Endothelial cell of umbilical vein (primary cell): ENCODE data around the gene CTIF. TPM values are rescaled to one million over a fixed set of nuclear protein-coding genes. Genes with fewer than 3 reads are reported as not detected.

Source experiments
- BruUV-seq: library from RNA; stranded (reverse); fragments of 400-500 nt; replicated peaks from 2 replicates; lab custom pipeline; 2021; lab: Mats Ljungman, UMichigan
- CTCF ChIA-PET: fragments of 300-600, 350-600 bp; sonication (Branson Sonifier 250); formaldehyde crosslinking; loops from one replicate; lab custom pipeline; 2021; ENCODE audit warnings: antibody characterized with exemption, inconsistent platforms; lab: Charles Lee
- POLR2A ChIA-PET: fragments of 300-600, 350-600 bp; sonication (Branson Sonifier 250); formaldehyde crosslinking; loops from one replicate; lab custom pipeline; 2021; ENCODE audit warnings: antibody characterized with exemption, inconsistent platforms; lab: Charles Lee
- DNase-seq: peaks from one replicate; pipeline ENCODE4 v3.0.0-alpha.2; 2011; ENCODE audit warnings: low read depth, low spot score
- FAIRE-seq: peaks from 2 replicates; lab custom pipeline; 2011; peaks lifted over from hg19 to GRCh38; lab: Jason Lieb, UNC
- H2AFZ ChIP-seq: 2 replicates; pipeline ENCODE4 v1.6.0; 2012; ENCODE audit warnings: low read depth, low read length, control low read depth, inconsistent platforms
- H3K27ac ChIP-seq: 2 replicates; pipeline ENCODE4 v1.5.1; 2011; ENCODE audit warnings: low read depth, mild to moderate bottlenecking, control low read depth, low read length, moderate library complexity; ENCODE audit not compliant: insufficient read depth
- H3K27me3 ChIP-seq, 2 experiments: 2 replicates each; pipeline versions ENCODE4 v1.6.0 to v1.6.1; 2011; ENCODE audit warnings: low read length in 2 of 2, mixed read lengths in 1 of 2; ENCODE audit not compliant: control insufficient read depth in 2 of 2, insufficient read depth in 2 of 2
- H3K36me3 ChIP-seq, 2 experiments: 2 replicates in 1 of 2; 3 replicates in 1 of 2; pipeline ENCODE4 v1.5.1; 2011; ENCODE audit warnings: low read length in 2 of 2, mild to moderate bottlenecking in 1 of 2, moderate library complexity in 1 of 2; ENCODE audit not compliant: control insufficient read depth in 2 of 2, insufficient read depth in 2 of 2; ENCODE audit errors: extremely low read depth in 1 of 2
- H3K4me1 ChIP-seq: 3 replicates; pipeline ENCODE4 v1.5.1; 2011; ENCODE audit warnings: mild to moderate bottlenecking, low read length; ENCODE audit not compliant: control insufficient read depth, insufficient read depth; ENCODE audit errors: extremely low read depth
- H3K4me2 ChIP-seq: 2 replicates; pipeline ENCODE4 v1.6.1; 2011; ENCODE audit warnings: low read length, control low read depth, mixed read lengths; ENCODE audit not compliant: insufficient read depth
- H3K4me3 ChIP-seq, 3 experiments: fragments of 200-600 bp in 1 of 3; sonication (generic), shearing (Covaris generic) in 1 of 3; replicated peaks in 1 of 3; 2 replicates each; pipeline ENCODE4 v1.5.1; 2011 to 2016; ENCODE audit warnings: control low read depth in 3 of 3, low read length in 3 of 3, mild to moderate bottlenecking in 2 of 3, inconsistent platforms in 1 of 3, low read depth in 1 of 3, moderate library complexity in 1 of 3; ENCODE audit not compliant: insufficient read depth in 1 of 3
- H3K79me2 ChIP-seq: 2 replicates; pipeline ENCODE4 v1.6.0; 2012; ENCODE audit warnings: low read length, inconsistent platforms; ENCODE audit not compliant: control insufficient read depth, insufficient read depth
- H3K9ac ChIP-seq: replicated peaks from 2 replicates; pipeline ENCODE3; 2011; ENCODE audit warnings: low read length, control low read depth; ENCODE audit not compliant: insufficient read depth; ENCODE audit errors: extremely low read depth
- H3K9me1 ChIP-seq: replicated peaks from 3 replicates; pipeline ENCODE4 v1.6.0; 2011; ENCODE audit warnings: mild to moderate bottlenecking, low read length; ENCODE audit not compliant: control insufficient read depth, insufficient read depth; ENCODE audit errors: extremely low read depth
- H3K9me3 ChIP-seq: replicated peaks from 2 replicates; pipeline ENCODE4 v1.5.1; 2012; ENCODE audit warnings: low read length, inconsistent platforms; ENCODE audit not compliant: control insufficient read depth, insufficient read depth
- H4K20me1 ChIP-seq: replicated peaks from 2 replicates; pipeline ENCODE3; 2011; ENCODE audit warnings: mild to moderate bottlenecking, low read length; ENCODE audit not compliant: control insufficient read depth, insufficient read depth; ENCODE audit errors: extremely low read depth
- EZH2 ChIP-seq: IDR thresholded peaks from 2 replicates; pipeline ENCODE4 v1.6.1; 2012; ENCODE audit warnings: borderline replicate concordance, low read depth, mild to moderate bottlenecking, moderate library complexity, low read length, inconsistent platforms; ENCODE audit not compliant: severe bottlenecking
- FOS ChIP-seq: IDR thresholded peaks from 2 replicates; pipeline ENCODE4 v1.6.1; 2011; ENCODE audit warnings: mild to moderate bottlenecking, low read length, moderate library complexity, borderline replicate concordance; ENCODE audit not compliant: insufficient read depth
- GATA2 ChIP-seq: IDR thresholded peaks from 2 replicates; pipeline ENCODE4 v1.7.0; 2011; ENCODE audit warnings: low read depth, mild to moderate bottlenecking, moderate library complexity, mixed read lengths, low read length; ENCODE audit not compliant: insufficient read length, insufficient read depth
- JUN ChIP-seq: IDR thresholded peaks from 2 replicates; pipeline ENCODE4 v1.6.1; 2011; ENCODE audit warnings: borderline replicate concordance, low read depth; ENCODE audit not compliant: insufficient read length, insufficient read depth
- MAX ChIP-seq: IDR thresholded peaks from 2 replicates; pipeline ENCODE4 v1.6.1; 2011; ENCODE audit not compliant: insufficient read depth, insufficient read length
- MYC ChIP-seq: IDR thresholded peaks from one replicate; pipeline ENCODE4 v1.6.1; 2011; ENCODE audit warnings: mild to moderate bottlenecking, low read depth, low read length
- POLR2A ChIP-seq: IDR thresholded peaks from 2 replicates; pipeline ENCODE4 v1.6.1; 2012; ENCODE audit warnings: low read depth, mild to moderate bottlenecking, control low read depth, low read length
- POLR2AphosphoS5 ChIP-seq: IDR thresholded peaks from 2 replicates; pipeline ENCODE4 v1.6.1; 2012; ENCODE audit warnings: low read depth, mild to moderate bottlenecking, control low read depth, low read length, moderate library complexity; ENCODE audit not compliant: insufficient read depth
- dilution Hi-C: fragments of 300-500 bp; cut with MboI; formaldehyde crosslinking; loops from one replicate; pipeline ENCODE4 v1.15.0; 2019; ENCODE audit warnings: low sequenced_read_pairs; ENCODE audit not compliant: extremely low pct_ligation_motif_present
- intact Hi-C: fragments of 100-400 bp; cut with micrococcal nuclease; formaldehyde crosslinking; loops from one replicate; pipeline ENCODE4 v1.10.0; 2022
- polyA plus RNA-seq, 4 experiments: library from polyadenylated mRNA; depleted of rRNA in 3 of 4; stranded (reverse) in 3 of 4; unstranded in 1 of 4; fragments of >200 nt; gene quantifications; 2 replicates each; pipeline versions ENCODE4 v1.2.1 to v1.2.3, GENCODE V29; 2011 to 2012; ENCODE audit warnings: missing spikeins in 1 of 4
- total RNA-seq: library from RNA; stranded (reverse); gene quantifications from 2 replicates; pipeline ENCODE4 v1.2.3, GENCODE V29; 2021
- TF ChIP-seq, protein P1 (sequence below), 2 donors: IDR thresholded peaks; 1 replicate in 1 of 2; 2 replicates in 1 of 2; pipeline ENCODE4 v1.5.1; 2011; ENCODE audit warnings: low read length in 2 of 2, mild to moderate bottlenecking in 2 of 2, moderate library complexity in 2 of 2, control low read depth in 1 of 2, inconsistent platforms in 1 of 2, low read depth in 1 of 2; ENCODE audit not compliant: insufficient read depth in 1 of 2; ENCODE audit errors: extremely low read depth in 1 of 2

The CTIF gene
- total and polyA plus RNA-seq, 2 donors (not counting 3 experiments of a cell fraction or from before 2014, with no cell fraction given), result 20.9 to 57.7 TPM

DNA sequence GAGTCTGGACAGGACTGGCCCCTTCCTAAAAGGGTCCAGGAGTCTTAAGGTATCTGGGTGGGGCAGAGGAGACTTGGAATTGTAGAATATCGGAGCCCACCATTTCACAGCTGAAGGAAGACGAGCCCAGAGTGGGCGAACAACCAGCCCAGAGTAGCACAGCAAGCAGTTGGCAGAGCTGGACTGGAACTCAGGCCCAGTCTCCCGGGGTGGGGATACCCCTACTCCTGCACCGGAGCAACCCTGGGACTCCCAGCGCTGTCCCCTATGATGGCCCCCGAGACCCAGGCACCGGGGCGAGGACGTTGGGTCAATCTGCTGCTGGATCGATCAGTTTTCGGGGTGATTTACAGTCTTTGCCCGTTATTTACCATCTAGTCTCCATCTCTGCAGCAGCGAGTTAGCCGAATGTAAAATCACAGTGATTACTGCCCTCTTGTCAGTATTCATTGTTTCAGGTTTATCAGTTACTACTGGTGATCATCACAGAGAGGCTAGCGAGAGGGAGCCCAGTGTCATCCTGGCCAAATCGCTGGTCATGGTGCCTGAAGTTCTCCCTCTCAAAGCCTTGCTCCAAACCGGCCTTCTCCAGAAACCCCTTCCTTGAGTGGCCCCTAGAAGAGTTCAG is 336.6 kb downstream of the CTIF start:
- no peak overlapping the region for H2AFZ ChIP-seq
- intact Hi-C loops, result no loop called here
- H3K79me2 ChIP-seq, result no peaks in the 10 kb centered on the region
- no peak overlapping the region for H3K27ac ChIP-seq
- H3K36me3 ChIP-seq, result no peaks in the 10 kb centered on the region
- H3K9me1 ChIP-seq, result no peaks in the 10 kb centered on the region
- DNase-seq, result no peak
- no peak overlapping the region for H3K9ac ChIP-seq
- TF ChIP-seq EZH2, result no peak
- TF ChIP-seq MYC, result no peak
- TF ChIP-seq POLR2AphosphoS5, result no peak
- TF ChIP-seq FOS, result no peak
- no peak for TF ChIP-seq JUN
- no peak for TF ChIP-seq GATA2
- TF ChIP-seq, protein P1, sequence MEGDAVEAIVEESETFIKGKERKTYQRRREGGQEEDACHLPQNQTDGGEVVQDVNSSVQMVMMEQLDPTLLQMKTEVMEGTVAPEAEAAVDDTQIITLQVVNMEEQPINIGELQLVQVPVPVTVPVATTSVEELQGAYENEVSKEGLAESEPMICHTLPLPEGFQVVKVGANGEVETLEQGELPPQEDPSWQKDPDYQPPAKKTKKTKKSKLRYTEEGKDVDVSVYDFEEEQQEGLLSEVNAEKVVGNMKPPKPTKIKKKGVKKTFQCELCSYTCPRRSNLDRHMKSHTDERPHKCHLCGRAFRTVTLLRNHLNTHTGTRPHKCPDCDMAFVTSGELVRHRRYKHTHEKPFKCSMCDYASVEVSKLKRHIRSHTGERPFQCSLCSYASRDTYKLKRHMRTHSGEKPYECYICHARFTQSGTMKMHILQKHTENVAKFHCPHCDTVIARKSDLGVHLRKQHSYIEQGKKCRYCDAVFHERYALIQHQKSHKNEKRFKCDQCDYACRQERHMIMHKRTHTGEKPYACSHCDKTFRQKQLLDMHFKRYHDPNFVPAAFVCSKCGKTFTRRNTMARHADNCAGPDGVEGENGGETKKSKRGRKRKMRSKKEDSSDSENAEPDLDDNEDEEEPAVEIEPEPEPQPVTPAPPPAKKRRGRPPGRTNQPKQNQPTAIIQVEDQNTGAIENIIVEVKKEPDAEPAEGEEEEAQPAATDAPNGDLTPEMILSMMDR (IDR thresholded peaks at IDR 0.05; ENCODE audit: extremely low read depth in 1 of 2, insufficient read depth in 1 of 2, low read depth in 1 of 2, low read length in 2 of 2), result no peak
- no peak for TF ChIP-seq POLR2A
- TF ChIP-seq MAX, result no peak
- H3K9me3 ChIP-seq, result no peaks in the 10 kb centered on the region
- ChIA-PET POLR2A (no interaction called here), CTCF (interaction anchor here (1.0 kb wide), 1 partner anchor 104 kb away, joined by 3 read pairs; no protein-coding TSS in a partner anchor)
- no peaks in the 10 kb centered on the region for H4K20me1 ChIP-seq
- H3K4me3 ChIP-seq, result no peak overlapping the region
- H3K27me3 ChIP-seq, result no peaks in the 10 kb centered on the region
- dilution Hi-C loops, result no loop called here
- no TSS peak for BruUV-seq
- no peak for FAIRE-seq
- no peak overlapping the region for H3K4me2 ChIP-seq
- peaks cover 8% of the 10 kb centered on the region for H3K4me1 ChIP-seq
